ENCODE measurements around the gene GRIP1. TPM values are rescaled to one million over a fixed set of nuclear protein-coding genes. Genes with fewer than 3 reads are reported as not detected.

Gene GRIP1
- total RNA-seq, 2 experiments from 2014 or later: 5.4 TPM

- no peak overlapping the region for H3K4me3 ChIP-seq (ENCODE audit: low read length)
- no peaks in the 10 kb centered on the region for H3K36me3 ChIP-seq (ENCODE audit: insufficient read depth, low read length)
- H3K27me3 ChIP-seq (ENCODE audit: control insufficient read depth in 1 of 2, insufficient read depth in 2 of 2, low read length in 2 of 2): peaks cover 4 to 12% of the 10 kb centered on the region in 2 experiments
- Mint-ChIP-seq H3K27ac (no peak overlapping the region), H3K4me1 (ENCODE audit: low read depth) (peaks cover 7% of the 10 kb centered on the region), H3K4me3 (no peak overlapping the region), H3K9me3 (no peaks in the 10 kb centered on the region), H3K36me3 (ENCODE audit: low read depth) (no peaks in the 10 kb centered on the region), H3K27me3 (peaks cover 16% of the 10 kb centered on the region)
- H3K9me3 ChIP-seq (ENCODE audit: control insufficient read depth in 1 of 2, insufficient read depth in 1 of 2, low read length in 2 of 2): no peaks in the 10 kb centered on the region
- no peak for ATAC-seq (ENCODE audit: poor library complexity)
- H3K27ac ChIP-seq (ENCODE audit: low read depth in 1 of 2, low read length in 2 of 2): no peak overlapping the region
- ChIA-PET CTCF (interaction anchor here (1.5 kb wide), 1 partner anchor 130 kb away, joined by 5 read pairs; no protein-coding TSS in a partner anchor), POLR2A (interaction anchor here (0.6 kb wide), 1 partner anchor 333 kb away, joined by 4 read pairs; no protein-coding TSS in a partner anchor)
- no peak for TF ChIP-seq CTCF (IDR thresholded peaks at IDR 0.05)
- H3K4me1 ChIP-seq (ENCODE audit: insufficient read depth, low read length): no peaks in the 10 kb centered on the region
- no peak for DNase-seq
- intact Hi-C loops (cut with DNase I, micrococcal nuclease): no loop called here
Measured at GRCh38 chr12:66399911-66400306, 279.0 kb downstream of the GRIP1 start.

GRCh38 chr12:66398931-66399910 is 279.7 kb downstream of the GRIP1 start:
- DNase-seq (no peak), ATAC-seq (ENCODE audit: poor library complexity) (no peak)
- no peaks in the 10 kb centered on the region for H3K36me3 Mint-ChIP-seq (ENCODE audit: low read depth)
- Histone ChIP-seq H3K9me3 (ENCODE audit: control insufficient read depth in 1 of 2, insufficient read depth in 1 of 2, low read length in 2 of 2) (no peaks in the 10 kb centered on the region), H3K27ac (ENCODE audit: low read depth in 1 of 2, low read length in 2 of 2) (no peak overlapping the region), H3K4me1 (ENCODE audit: insufficient read depth, low read length) (peaks cover 5% of the 10 kb centered on the region), H3K4me3 (ENCODE audit: low read length) (no peak overlapping the region), H3K27me3 (ENCODE audit: control insufficient read depth in 1 of 2, insufficient read depth in 2 of 2, low read length in 2 of 2) (peaks cover 4 to 12% of the 10 kb centered on the region in 2 experiments), H3K36me3 (ENCODE audit: insufficient read depth, low read length) (no peaks in the 10 kb centered on the region)
- H3K9me3 Mint-ChIP-seq: no peaks in the 10 kb centered on the region
- POLR2A ChIA-PET: interaction anchor here (0.6 to 1.1 kb wide), 2 partner anchors 10 to 333 kb away, joined by 3 to 4 read pairs; no protein-coding TSS in a partner anchor
- CTCF ChIA-PET: interaction anchor here (0.7 kb wide), 1 partner anchor 9 kb away, joined by 3 read pairs; no protein-coding TSS in a partner anchor
- H3K27ac Mint-ChIP-seq: no peak overlapping the region
- no peak for TF ChIP-seq CTCF (IDR thresholded peaks at IDR 0.05)
- no peak overlapping the region for H3K4me3 Mint-ChIP-seq
- peaks cover 20% of the 10 kb centered on the region for H3K27me3 Mint-ChIP-seq
- H3K4me1 Mint-ChIP-seq (ENCODE audit: low read depth): peaks cover 12% of the 10 kb centered on the region
- intact Hi-C loops (cut with DNase I, micrococcal nuclease): no loop called here

GRCh38 chr12:66397574-66398290 is 281.1 kb downstream of the GRIP1 start:
- peaks cover 26% of the 10 kb centered on the region for H3K27me3 Mint-ChIP-seq
- no peaks in the 10 kb centered on the region for H3K9me3 Mint-ChIP-seq
- ChIA-PET POLR2A (no interaction called here), CTCF (no interaction called here)
- no peaks in the 10 kb centered on the region for H3K36me3 Mint-ChIP-seq (ENCODE audit: low read depth)
- H3K27me3 ChIP-seq (ENCODE audit: control insufficient read depth in 1 of 2, insufficient read depth in 2 of 2, low read length in 2 of 2): peaks cover 4 to 12% of the 10 kb centered on the region in 2 experiments
- peaks cover 22% of the 10 kb centered on the region for H3K4me1 Mint-ChIP-seq (ENCODE audit: low read depth)
- ATAC-seq (ENCODE audit: poor library complexity) (no peak), DNase-seq (no peak)
- H3K9me3 ChIP-seq (ENCODE audit: control insufficient read depth in 1 of 2, insufficient read depth in 1 of 2, low read length in 2 of 2): no peaks in the 10 kb centered on the region
- intact Hi-C loops (cut with DNase I, micrococcal nuclease): no loop called here
- H3K27ac ChIP-seq (ENCODE audit: low read depth in 1 of 2, low read length in 2 of 2): no peak overlapping the region
- H3K27ac Mint-ChIP-seq: no peak overlapping the region
- H3K4me1 ChIP-seq (ENCODE audit: insufficient read depth, low read length): peaks cover 16% of the 10 kb centered on the region
- H3K4me3 Mint-ChIP-seq: no peak overlapping the region
- no peak overlapping the region for H3K4me3 ChIP-seq (ENCODE audit: low read length)
- TF ChIP-seq CTCF (IDR thresholded peaks at IDR 0.05): no peak
- H3K36me3 ChIP-seq (ENCODE audit: insufficient read depth, low read length): no peaks in the 10 kb centered on the region

Data from CD4-positive, alpha-beta T cell (primary cell).